NAMALWA (cell line): ENCODE data around the gene GHDC.
"Not testable (repeated sequence)": the region's sequence is repeated elsewhere in the genome, so short reads cannot be mapped to it uniquely, and the experiment has no call there.

ENCODE experiments used
- DNase-seq: peaks from one replicate; pipeline ENCODE4 v3.0.0-alpha.2; 2015; ENCODE audit warnings: low spot score

Gene GHDC

GRCh38 chr17:42193969-42194899 is at the start of gene GHDC:
Gene GHDC (minus strand): TSS chr17:42194494. CDS start chr17:42193581, 913 bp downstream.
- peak; percentile 90 for DNase-seq

- DNase-seq, result no peak
Observed at GRCh38 chr17:42243493-42243982, 49.2 kb upstream of the GHDC start.

- DNase-seq, result no peak
Observed at GRCh38 chr17:42241871-42242270, 47.6 kb upstream of the GHDC start.

GRCh38 chr17:42240863-42241262 is 46.6 kb upstream of the GHDC start:
- not testable (repeated sequence) for DNase-seq

- DNase-seq, result no peak
Observed at GRCh38 chr17:42240201-42240600, 45.9 kb upstream of the GHDC start.

GRCh38 chr17:42239576-42239975 is 45.3 kb upstream of the GHDC start:
- not testable (repeated sequence) for DNase-seq

GRCh38 chr17:42236760-42237159 is 42.5 kb upstream of the GHDC start:
- DNase-seq, result no peak

GRCh38 chr17:42233994-42234393 is 39.7 kb upstream of the GHDC start:
- DNase-seq, result no peak

GRCh38 chr17:42233156-42233555 is 38.9 kb upstream of the GHDC start:
- no peak for DNase-seq

- no peak for DNase-seq
Observed at GRCh38 chr17:42230225-42230624, 35.9 kb upstream of the GHDC start.

- DNase-seq, result no peak
Observed at GRCh38 chr17:42227849-42228700, 33.8 kb upstream of the GHDC start.

GRCh38 chr17:42225646-42226045 is 31.4 kb upstream of the GHDC start:
- no peak for DNase-seq

- DNase-seq, result no peak
Observed at GRCh38 chr17:42224651-42225050, 30.4 kb upstream of the GHDC start.

- peak; percentile 71 for DNase-seq
Observed at GRCh38 chr17:42221886-42222745, 27.8 kb upstream of the GHDC start.

- not testable (repeated sequence) for DNase-seq
Observed at GRCh38 chr17:42219280-42219679, 25.0 kb upstream of the GHDC start.

- DNase-seq, result no peak
Observed at GRCh38 chr17:42214156-42214555, 19.9 kb upstream of the GHDC start.

- DNase-seq, result no peak
Observed at GRCh38 chr17:42212382-42212781, 18.1 kb upstream of the GHDC start.

GRCh38 chr17:42211921-42212341 is 17.6 kb upstream of the GHDC start:
- not testable (repeated sequence) for DNase-seq

- DNase-seq, result no peak
Observed at GRCh38 chr17:42210046-42210445, 15.8 kb upstream of the GHDC start.

- not testable (repeated sequence) for DNase-seq
Observed at GRCh38 chr17:42206153-42206612, 11.9 kb upstream of the GHDC start.

- DNase-seq, result no peak
Observed at GRCh38 chr17:42203354-42203753, 9.1 kb upstream of the GHDC start.
